Fibroblast of pulmonary artery (primary cell): ENCODE measurements around the gene NEK10.

Experiments used
- DNase-seq: peaks from one replicate; pipeline ENCODE4 v3.0.0-alpha.2; 2010; ENCODE audit warnings: low read depth
- H3K4me3 ChIP-seq: replicated peaks from 2 replicates; pipeline ENCODE4 v1.5.1; 2011; ENCODE audit warnings: low read depth, mild to moderate bottlenecking, control low read depth, low read length, moderate library complexity
- TF ChIP-seq, protein P1 (sequence below): IDR thresholded peaks from 2 replicates; pipeline ENCODE4 v1.5.1; 2011; ENCODE audit warnings: mild to moderate bottlenecking, control low read depth, low read length, inconsistent platforms; ENCODE audit errors: missing control alignments

NEK10 gene

GRCh38 chr3:27349832-27350231 is 19.4 kb downstream of the NEK10 start:
- no peak for DNase-seq
- no peak overlapping the region for H3K4me3 ChIP-seq
- TF ChIP-seq, protein P1, sequence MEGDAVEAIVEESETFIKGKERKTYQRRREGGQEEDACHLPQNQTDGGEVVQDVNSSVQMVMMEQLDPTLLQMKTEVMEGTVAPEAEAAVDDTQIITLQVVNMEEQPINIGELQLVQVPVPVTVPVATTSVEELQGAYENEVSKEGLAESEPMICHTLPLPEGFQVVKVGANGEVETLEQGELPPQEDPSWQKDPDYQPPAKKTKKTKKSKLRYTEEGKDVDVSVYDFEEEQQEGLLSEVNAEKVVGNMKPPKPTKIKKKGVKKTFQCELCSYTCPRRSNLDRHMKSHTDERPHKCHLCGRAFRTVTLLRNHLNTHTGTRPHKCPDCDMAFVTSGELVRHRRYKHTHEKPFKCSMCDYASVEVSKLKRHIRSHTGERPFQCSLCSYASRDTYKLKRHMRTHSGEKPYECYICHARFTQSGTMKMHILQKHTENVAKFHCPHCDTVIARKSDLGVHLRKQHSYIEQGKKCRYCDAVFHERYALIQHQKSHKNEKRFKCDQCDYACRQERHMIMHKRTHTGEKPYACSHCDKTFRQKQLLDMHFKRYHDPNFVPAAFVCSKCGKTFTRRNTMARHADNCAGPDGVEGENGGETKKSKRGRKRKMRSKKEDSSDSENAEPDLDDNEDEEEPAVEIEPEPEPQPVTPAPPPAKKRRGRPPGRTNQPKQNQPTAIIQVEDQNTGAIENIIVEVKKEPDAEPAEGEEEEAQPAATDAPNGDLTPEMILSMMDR = no peak

GRCh38 chr3:27345959-27346865 is 23.0 kb downstream of the NEK10 start:
- DNase-seq = no peak
- TF ChIP-seq, protein P1 = no peak
- no peak overlapping the region for H3K4me3 ChIP-seq

GRCh38 chr3:27345493-27345892 is 23.7 kb downstream of the NEK10 start:
- no peak overlapping the region for H3K4me3 ChIP-seq
- no peak for DNase-seq
- TF ChIP-seq, protein P1 = no peak

DNA sequence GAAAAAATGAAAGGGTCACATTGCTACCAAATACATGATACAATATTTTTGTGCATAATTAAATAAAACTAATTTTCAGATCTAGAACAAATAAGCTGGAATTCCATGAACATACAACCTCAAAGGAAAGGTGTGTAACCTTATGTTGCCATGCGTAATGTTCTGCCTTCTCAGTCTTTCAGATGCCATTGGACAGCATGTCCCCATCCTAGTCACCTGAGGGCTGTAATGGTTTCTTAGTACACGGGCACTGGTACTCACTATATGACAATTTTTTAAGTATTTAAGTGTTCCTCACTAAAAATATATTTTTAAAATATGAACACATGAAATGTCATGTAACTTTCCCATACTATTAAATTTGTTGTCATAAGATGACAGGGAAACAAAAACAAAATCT is 24.1 kb downstream of the NEK10 start:
- TF ChIP-seq, protein P1 = no peak
- no peak for DNase-seq
- H3K4me3 ChIP-seq = no peak overlapping the region

- no peak overlapping the region for H3K4me3 ChIP-seq
- DNase-seq = no peak
- TF ChIP-seq, protein P1 = no peak
These were observed 25.0 kb downstream of the NEK10 start for GRCh38 chr3:27344192-27344591.

GRCh38 chr3:27342267-27342666 is 26.9 kb downstream of the NEK10 start:
- H3K4me3 ChIP-seq = no peak overlapping the region
- TF ChIP-seq, protein P1 = no peak
- no peak for DNase-seq

DNA sequence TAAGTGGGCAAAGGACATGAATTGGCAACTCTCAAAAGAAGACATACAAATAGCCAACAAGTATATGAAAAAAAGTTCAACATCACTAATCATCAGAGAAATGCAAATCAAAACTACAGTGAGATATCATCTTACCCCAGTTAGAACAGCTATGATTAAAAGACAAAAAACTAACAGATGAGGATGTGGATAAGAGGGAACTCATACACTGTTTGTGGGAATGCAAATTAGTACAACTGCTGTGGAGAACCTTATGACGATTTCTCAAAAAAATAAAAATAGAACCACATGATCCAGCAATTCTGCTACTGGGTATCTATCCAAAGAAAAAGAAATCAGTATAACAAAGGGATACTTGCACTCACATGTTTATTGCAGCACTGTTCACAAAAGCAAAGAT is 28.6 kb downstream of the NEK10 start:
- TF ChIP-seq, protein P1 = no peak
- no peak overlapping the region for H3K4me3 ChIP-seq
- no peak for DNase-seq
